Measurements from ENCODE around the gene SLC35A3. TPM values are rescaled to one million over a fixed set of nuclear protein-coding genes. Genes with fewer than 3 reads are reported as not detected.

SLC35A3 gene
- total and polyA plus RNA-seq, 2 donors (not counting 1 experiment from before 2014, with no cell fraction given), result 13.2 to 20.8 TPM

GRCh38 chr1:100009458-100009857 lies 39.7 kb downstream of the SLC35A3 start:
- H3K9ac ChIP-seq (ENCODE audit: insufficient read depth, low read length), result no peak overlapping the region
- H2AFZ ChIP-seq (ENCODE audit: low read length), result no peak overlapping the region
- H4K20me1 ChIP-seq (ENCODE audit: control insufficient read depth, extremely low read depth, insufficient read depth, low read length), result no peaks in the 10 kb centered on the region
- H3K79me2 ChIP-seq (ENCODE audit: control insufficient read depth, insufficient read depth, low read length), result no peaks in the 10 kb centered on the region
- peak in 1 of 2 donors; percentile 22 for DNase-seq (ENCODE audit: low read depth in 2 of 2)
- H3K27ac ChIP-seq (ENCODE audit: insufficient read depth, low read length), result no peak overlapping the region
- no peaks in the 10 kb centered on the region for H3K36me3 ChIP-seq (ENCODE audit: control insufficient read depth, insufficient read depth, low read length)
- no peak overlapping the region for H3K4me3 ChIP-seq (replicated peaks in 1 of 4; ENCODE audit: control extremely low read depth in 1 of 4, insufficient read depth in 1 of 4, low read depth in 3 of 4, low read length in 4 of 4)
- TF ChIP-seq EZH2 (IDR thresholded peaks at IDR 0.05; ENCODE audit: low read length, missing control alignments) (no peak), CTCF (conservative IDR thresholded peaks at IDR 0.05 in 1 of 2, IDR thresholded peaks at IDR 0.05 in 1 of 2; ENCODE audit: low read depth in 1 of 2, low read length in 2 of 2) (no peak)
- H3K4me1 ChIP-seq (ENCODE audit: control insufficient read depth, extremely low read depth, insufficient read depth, low read length), result no peaks in the 10 kb centered on the region
- H3K9me3 ChIP-seq (ENCODE audit: control insufficient read depth, insufficient read depth, low read depth, low read length), result no peaks in the 10 kb centered on the region
- no peak overlapping the region for H3K4me2 ChIP-seq (ENCODE audit: extremely low read depth, insufficient read depth, low read length)
- H3K27me3 ChIP-seq (ENCODE audit: control insufficient read depth, insufficient read depth, low read length), result no peaks in the 10 kb centered on the region

GRCh38 chr1:100010804-100011203 lies 41.0 kb downstream of the SLC35A3 start:
- H3K9ac ChIP-seq (ENCODE audit: insufficient read depth, low read length), result no peak overlapping the region
- H3K27ac ChIP-seq (ENCODE audit: insufficient read depth, low read length), result no peak overlapping the region
- H3K36me3 ChIP-seq (ENCODE audit: control insufficient read depth, insufficient read depth, low read length), result no peaks in the 10 kb centered on the region

DNA sequence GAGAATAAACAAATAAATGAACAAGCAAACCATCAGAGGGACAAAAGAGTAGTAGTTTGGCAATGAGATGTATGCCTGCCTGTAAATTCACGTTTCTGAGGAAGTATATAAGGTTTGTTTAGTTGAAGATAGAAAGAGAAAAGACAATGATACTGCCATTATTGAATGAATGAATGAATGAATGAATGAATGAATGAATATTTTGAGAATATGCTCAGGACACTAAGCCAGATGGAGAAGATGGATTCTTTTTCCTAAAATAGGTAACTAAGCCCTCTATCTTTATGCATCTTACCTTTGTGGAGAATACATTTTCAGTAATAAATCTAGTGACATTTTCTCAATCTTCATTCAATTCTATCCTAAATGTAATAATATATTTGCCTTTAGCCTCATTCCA lies 49.4 kb downstream of the SLC35A3 start:
- no peaks in the 10 kb centered on the region for H3K36me3 ChIP-seq (ENCODE audit: control insufficient read depth, insufficient read depth, low read length)
- DNase-seq (ENCODE audit: low read depth in 2 of 2), result no peak

More at GRCh38 chr1:100010804-100011203, 41.0 kb downstream of the SLC35A3 start:
- H3K4me3 ChIP-seq (replicated peaks in 1 of 4; ENCODE audit: control extremely low read depth in 1 of 4, insufficient read depth in 1 of 4, low read depth in 3 of 4, low read length in 4 of 4), result no peak overlapping the region
- no peaks in the 10 kb centered on the region for H3K9me3 ChIP-seq (ENCODE audit: control insufficient read depth, insufficient read depth, low read depth, low read length)
- no peaks in the 10 kb centered on the region for H3K79me2 ChIP-seq (ENCODE audit: control insufficient read depth, insufficient read depth, low read length)
- H4K20me1 ChIP-seq (ENCODE audit: control insufficient read depth, extremely low read depth, insufficient read depth, low read length), result no peaks in the 10 kb centered on the region
- TF ChIP-seq EZH2 (IDR thresholded peaks at IDR 0.05; ENCODE audit: low read length, missing control alignments), result no peak
- TF ChIP-seq CTCF (conservative IDR thresholded peaks at IDR 0.05 in 1 of 2, IDR thresholded peaks at IDR 0.05 in 1 of 2; ENCODE audit: low read depth in 1 of 2, low read length in 2 of 2), result no peak
- no peak for DNase-seq (ENCODE audit: low read depth in 2 of 2)
- no peak overlapping the region for H3K4me2 ChIP-seq (ENCODE audit: extremely low read depth, insufficient read depth, low read length)
- no peak overlapping the region for H2AFZ ChIP-seq (ENCODE audit: low read length)
- no peaks in the 10 kb centered on the region for H3K4me1 ChIP-seq (ENCODE audit: control insufficient read depth, extremely low read depth, insufficient read depth, low read length)
- no peaks in the 10 kb centered on the region for H3K27me3 ChIP-seq (ENCODE audit: control insufficient read depth, insufficient read depth, low read length)

More for the DNA sequence above, 49.4 kb downstream of the SLC35A3 start:
- H3K4me3 ChIP-seq (replicated peaks in 1 of 4; ENCODE audit: control extremely low read depth in 1 of 4, insufficient read depth in 1 of 4, low read depth in 3 of 4, low read length in 4 of 4), result no peak overlapping the region
- H3K4me1 ChIP-seq (ENCODE audit: control insufficient read depth, extremely low read depth, insufficient read depth, low read length), result no peaks in the 10 kb centered on the region
- H3K9ac ChIP-seq (ENCODE audit: insufficient read depth, low read length), result no peak overlapping the region
- no peak overlapping the region for H3K4me2 ChIP-seq (ENCODE audit: extremely low read depth, insufficient read depth, low read length)
- no peaks in the 10 kb centered on the region for H3K79me2 ChIP-seq (ENCODE audit: control insufficient read depth, insufficient read depth, low read length)
- no peak overlapping the region for H3K27ac ChIP-seq (ENCODE audit: insufficient read depth, low read length)
- H3K9me3 ChIP-seq (ENCODE audit: control insufficient read depth, insufficient read depth, low read depth, low read length), result no peaks in the 10 kb centered on the region
- H2AFZ ChIP-seq (ENCODE audit: low read length), result no peak overlapping the region
- no peaks in the 10 kb centered on the region for H3K27me3 ChIP-seq (ENCODE audit: control insufficient read depth, insufficient read depth, low read length)
- TF ChIP-seq CTCF (conservative IDR thresholded peaks at IDR 0.05 in 1 of 2, IDR thresholded peaks at IDR 0.05 in 1 of 2; ENCODE audit: low read depth in 1 of 2, low read length in 2 of 2) (no peak), EZH2 (IDR thresholded peaks at IDR 0.05; ENCODE audit: low read length, missing control alignments) (no peak)
- H4K20me1 ChIP-seq (ENCODE audit: control insufficient read depth, extremely low read depth, insufficient read depth, low read length), result no peaks in the 10 kb centered on the region
